ENCODE data around the gene PRCD. TPM values are rescaled to one million over a fixed set of nuclear protein-coding genes. Genes with fewer than 3 reads are reported as not detected.
A peak's percentile ranks its signal among the peaks of the same experiment; 100 is the strongest.

The PRCD gene
- total RNA-seq, 1 experiment from 2014 or later = 0.83 TPM

DNA sequence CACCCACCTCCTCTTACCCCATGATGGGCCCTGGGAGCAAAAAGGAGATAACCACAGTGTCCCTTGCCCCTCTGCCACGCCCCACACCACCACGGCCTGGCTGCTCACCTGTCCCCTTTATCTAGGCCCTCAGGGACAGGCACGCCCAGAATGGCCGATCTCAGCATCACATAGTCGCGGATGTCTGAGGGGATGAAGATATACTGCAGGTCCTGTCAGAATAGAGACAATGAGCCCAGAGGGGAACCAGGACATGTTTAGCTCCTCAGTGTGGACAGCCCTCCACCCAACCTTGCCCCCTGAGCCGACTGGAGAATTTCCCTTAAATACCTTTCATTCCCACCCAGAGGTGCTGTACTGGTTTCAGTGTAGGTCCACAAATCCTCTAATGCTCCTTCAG, 30.6 kb downstream of the PRCD start:
- H3K27me3 ChIP-seq (ENCODE audit: control insufficient read depth, insufficient read depth, low read length) = no peaks in the 10 kb centered on the region
- no peak for DNase-seq
- H3K4me3 ChIP-seq (ENCODE audit: insufficient read depth, low read depth, low read length) = no peak overlapping the region
- H3K36me3 ChIP-seq (replicated peaks; ENCODE audit: control insufficient read depth, insufficient read depth, low read length) = peaks cover 3% of the 10 kb centered on the region

DNA sequence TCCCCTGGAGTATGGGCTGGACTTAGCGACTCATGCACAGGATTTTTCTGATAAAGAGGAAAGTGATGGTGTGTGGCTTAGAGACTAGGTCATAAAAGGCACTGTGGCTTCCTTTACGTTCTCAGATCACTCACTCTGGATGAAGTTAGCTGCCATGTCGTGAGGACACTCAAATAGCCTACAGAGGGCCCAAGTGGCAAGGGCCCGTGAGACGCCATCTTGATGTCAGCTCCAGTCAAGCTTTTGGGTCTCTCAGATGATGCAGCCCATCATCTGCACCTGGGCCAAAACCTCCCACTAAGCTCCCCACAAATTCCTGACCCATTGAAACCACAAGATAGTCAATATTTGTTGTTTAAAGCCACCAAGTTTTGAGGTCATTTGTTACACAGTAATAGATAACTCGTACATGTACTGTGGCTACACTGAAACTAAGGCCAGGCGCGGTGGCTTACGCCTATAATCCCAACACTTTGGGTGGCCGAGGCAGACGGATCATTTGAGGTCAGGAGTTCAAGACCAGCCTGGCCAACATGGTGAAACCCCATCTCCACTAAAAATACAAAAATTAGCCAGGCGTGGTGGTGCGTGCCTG, 31.1 kb downstream of the PRCD start:
- Histone ChIP-seq H3K36me3 (replicated peaks; ENCODE audit: control insufficient read depth, insufficient read depth, low read length) (no peaks in the 10 kb centered on the region; the same call in 1 of the 2 replicates), H3K4me3 (ENCODE audit: insufficient read depth, low read depth, low read length) (no peak overlapping the region), H3K27me3 (ENCODE audit: control insufficient read depth, insufficient read depth, low read length) (no peaks in the 10 kb centered on the region)
- DNase-seq = no peak

DNA sequence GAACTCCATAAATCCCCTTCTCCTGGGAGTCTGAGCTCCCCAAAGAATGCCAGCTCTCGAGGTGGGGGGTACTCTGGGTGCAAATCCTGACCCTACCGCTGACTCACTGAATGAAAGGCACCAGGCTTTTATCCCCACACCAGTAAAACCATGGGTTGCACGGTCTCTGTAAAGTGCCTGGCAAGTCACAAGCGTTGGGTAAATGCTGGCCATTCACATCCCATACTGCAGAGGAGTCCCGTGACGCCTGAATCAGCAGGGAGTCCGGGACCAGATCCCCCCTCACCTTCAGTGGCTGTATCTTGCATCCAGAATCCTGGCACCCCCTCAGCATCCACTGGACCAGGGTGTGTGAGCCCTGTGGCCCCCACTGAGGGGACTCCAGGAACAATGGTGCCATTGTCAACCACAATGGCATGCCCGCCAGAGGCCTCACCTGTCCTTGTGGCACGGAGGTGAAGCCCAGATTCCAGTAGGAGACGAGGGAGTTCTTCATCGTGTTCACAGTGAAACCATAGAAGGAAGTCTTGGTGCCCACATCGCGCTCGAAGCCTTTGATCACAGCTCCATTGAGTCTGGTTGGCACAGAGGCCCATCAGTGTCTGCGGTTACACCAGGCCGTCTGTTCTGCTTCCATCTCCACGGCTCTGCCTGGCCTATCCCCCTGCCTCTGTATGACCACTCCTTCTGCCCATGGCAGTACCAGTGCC, 32.5 kb downstream of the PRCD start:
- Histone ChIP-seq H3K4me3 (ENCODE audit: insufficient read depth, low read depth, low read length) (no peak overlapping the region), H3K36me3 (replicated peaks; ENCODE audit: control insufficient read depth, insufficient read depth, low read length) (no peaks in the 10 kb centered on the region), H3K27me3 (ENCODE audit: control insufficient read depth, insufficient read depth, low read length) (no peaks in the 10 kb centered on the region)
- no peak for DNase-seq

DNA sequence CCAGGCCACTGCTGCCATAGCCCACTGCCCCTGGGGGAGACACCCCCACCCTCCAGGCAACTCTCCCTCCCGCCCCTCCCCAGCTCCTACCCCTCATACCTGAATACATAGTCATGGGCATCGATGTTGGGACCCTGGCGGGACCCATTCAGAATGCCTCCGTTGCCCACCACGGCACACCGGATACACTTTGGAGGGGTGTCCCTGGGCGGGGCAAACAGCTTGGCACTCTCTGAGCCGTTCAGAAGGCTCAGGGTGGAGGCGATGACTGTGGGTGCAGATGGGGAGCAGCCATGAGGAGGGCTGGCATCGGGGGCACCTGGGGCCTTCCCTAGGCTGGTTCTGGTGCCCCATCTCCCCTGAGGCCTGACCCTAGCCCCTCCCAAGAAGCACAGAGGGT, 33.3 kb downstream of the PRCD start:
- Histone ChIP-seq H3K36me3 (replicated peaks; ENCODE audit: control insufficient read depth, insufficient read depth, low read length) (no peaks in the 10 kb centered on the region), H3K4me3 (ENCODE audit: insufficient read depth, low read depth, low read length) (no peak overlapping the region)

DNA sequence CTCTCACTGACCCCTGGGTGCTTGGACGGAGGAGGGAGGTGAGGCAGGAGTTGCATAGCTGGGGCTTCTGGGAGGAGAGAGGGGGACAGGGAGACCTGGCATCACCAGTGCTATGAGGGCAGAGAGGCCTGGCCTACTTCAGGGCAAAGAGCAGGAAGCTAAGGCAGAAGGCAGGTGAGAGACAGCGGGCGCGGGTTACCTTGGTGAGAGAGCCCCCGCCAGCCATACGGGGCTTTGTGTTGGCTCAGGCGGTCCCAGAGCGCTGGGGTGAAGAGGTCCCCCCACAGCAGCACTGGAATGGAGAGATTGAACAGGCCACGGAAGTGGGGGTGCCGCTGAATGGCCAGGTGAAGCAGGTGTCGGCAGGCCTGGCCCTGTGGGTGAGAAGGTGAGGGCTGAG, 34.3 kb downstream of the PRCD start:
- H3K4me3 ChIP-seq (ENCODE audit: insufficient read depth, low read depth, low read length) = no peak overlapping the region
- H3K27me3 ChIP-seq (ENCODE audit: control insufficient read depth, insufficient read depth, low read length) = no peaks in the 10 kb centered on the region
- H3K36me3 ChIP-seq (replicated peaks; ENCODE audit: control insufficient read depth, insufficient read depth, low read length) = no peaks in the 10 kb centered on the region
- no peak for DNase-seq

More for the DNA sequence above, 33.3 kb downstream of the PRCD start:
- DNase-seq = no peak
- H3K27me3 ChIP-seq (ENCODE audit: control insufficient read depth, insufficient read depth, low read length) = no peaks in the 10 kb centered on the region

DNA sequence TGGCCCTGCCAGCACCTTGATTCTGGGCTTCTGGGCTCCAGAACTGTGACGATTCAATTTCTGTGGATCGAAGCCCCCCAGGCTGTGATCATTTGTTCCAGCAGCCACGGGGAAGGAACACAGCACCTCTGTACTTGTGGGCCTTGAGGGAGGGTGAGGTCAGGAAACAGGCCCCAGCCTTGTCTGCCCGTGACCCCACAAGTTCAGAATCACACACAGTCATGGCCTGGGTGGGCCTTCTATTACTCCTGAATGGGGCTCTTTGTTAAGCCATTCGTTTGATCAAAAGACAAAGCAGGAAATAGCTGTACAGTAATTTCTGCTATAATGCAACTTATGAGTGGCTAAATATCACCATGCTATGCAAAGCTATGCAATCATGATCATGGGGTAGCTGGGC, 35.7 kb downstream of the PRCD start:
- H3K36me3 ChIP-seq (replicated peaks; ENCODE audit: control insufficient read depth, insufficient read depth, low read length) = no peaks in the 10 kb centered on the region
- no peak for DNase-seq
- H3K4me3 ChIP-seq (ENCODE audit: insufficient read depth, low read depth, low read length) = no peak overlapping the region
- no peaks in the 10 kb centered on the region for H3K27me3 ChIP-seq (ENCODE audit: control insufficient read depth, insufficient read depth, low read length)

DNA sequence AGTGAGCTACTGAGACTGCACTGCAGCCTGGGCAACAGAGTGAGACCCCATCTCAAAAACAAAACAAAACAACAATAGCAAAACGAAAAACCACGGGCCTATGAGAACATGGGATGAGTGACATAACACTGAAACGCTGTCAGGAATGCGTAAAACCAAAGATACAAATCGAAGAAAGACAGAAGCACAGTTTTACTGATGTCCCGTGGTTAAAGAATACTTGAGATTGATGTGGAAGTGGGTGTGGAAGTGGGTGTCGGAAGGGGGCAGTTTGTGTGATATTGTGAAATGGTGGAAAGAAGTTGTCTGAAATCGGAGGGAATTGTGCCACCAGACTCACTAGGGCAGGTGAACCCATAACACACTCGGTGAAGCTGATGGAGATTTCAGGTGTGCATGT, 36.3 kb downstream of the PRCD start:
- H3K36me3 ChIP-seq (replicated peaks; ENCODE audit: control insufficient read depth, insufficient read depth, low read length) = no peaks in the 10 kb centered on the region
- DNase-seq = no peak
- H3K27me3 ChIP-seq (ENCODE audit: control insufficient read depth, insufficient read depth, low read length) = peaks cover 3% of the 10 kb centered on the region; the same call in 1 of the 2 replicates
- H3K4me3 ChIP-seq (ENCODE audit: insufficient read depth, low read depth, low read length) = no peak overlapping the region

DNA sequence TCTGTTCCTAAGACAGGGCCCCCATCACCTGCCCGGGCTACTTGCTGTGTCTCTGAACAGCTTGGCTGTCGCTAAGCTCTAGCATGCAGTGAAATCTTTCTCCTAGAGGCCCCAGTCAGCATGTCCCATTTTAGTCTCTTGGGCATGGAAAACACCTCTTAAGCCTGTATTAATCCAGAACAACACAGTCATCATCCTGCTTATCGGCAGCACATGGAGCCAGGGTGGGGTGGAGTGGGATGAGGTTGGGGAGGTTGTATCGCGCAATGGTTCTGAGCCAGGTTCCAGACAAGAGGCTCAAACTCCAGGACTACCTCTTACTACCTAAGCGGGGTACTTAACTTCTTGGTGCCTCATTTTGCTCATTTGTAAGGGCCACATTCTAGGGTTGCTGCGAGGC, 38.0 kb downstream of the PRCD start:
- Histone ChIP-seq H3K36me3 (replicated peaks; ENCODE audit: control insufficient read depth, insufficient read depth, low read length) (no peaks in the 10 kb centered on the region), H3K4me3 (ENCODE audit: insufficient read depth, low read depth, low read length) (no peak overlapping the region), H3K27me3 (ENCODE audit: control insufficient read depth, insufficient read depth, low read length) (peaks cover 5% of the 10 kb centered on the region; the same call in 1 of the 2 replicates)
- no peak for DNase-seq

DNA sequence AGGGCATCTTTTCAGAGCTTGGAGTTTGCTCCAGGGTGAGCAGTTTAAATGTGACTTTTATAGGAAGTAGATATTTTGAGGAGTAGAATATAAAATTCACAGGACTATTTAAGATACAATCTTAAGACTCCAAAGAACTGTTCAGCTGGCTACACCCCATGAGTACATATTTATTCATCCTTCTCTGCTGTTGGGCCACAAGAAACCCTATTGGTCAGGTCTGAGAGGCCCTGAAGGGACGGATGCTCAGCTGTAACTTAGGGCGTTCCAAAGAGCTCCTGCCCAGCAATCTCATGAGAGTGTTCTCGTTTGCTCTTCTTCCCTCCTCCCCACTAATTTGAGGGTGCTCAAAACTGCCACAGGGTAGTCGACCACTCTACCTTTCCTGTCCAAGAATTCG, 38.5 kb downstream of the PRCD start:
- Histone ChIP-seq H3K36me3 (replicated peaks; ENCODE audit: control insufficient read depth, insufficient read depth, low read length) (no peaks in the 10 kb centered on the region), H3K4me3 (ENCODE audit: insufficient read depth, low read depth, low read length) (no peak overlapping the region), H3K27me3 (ENCODE audit: control insufficient read depth, insufficient read depth, low read length) (peaks cover 5% of the 10 kb centered on the region; the same call in 1 of the 2 replicates)
- DNase-seq = no peak

DNA sequence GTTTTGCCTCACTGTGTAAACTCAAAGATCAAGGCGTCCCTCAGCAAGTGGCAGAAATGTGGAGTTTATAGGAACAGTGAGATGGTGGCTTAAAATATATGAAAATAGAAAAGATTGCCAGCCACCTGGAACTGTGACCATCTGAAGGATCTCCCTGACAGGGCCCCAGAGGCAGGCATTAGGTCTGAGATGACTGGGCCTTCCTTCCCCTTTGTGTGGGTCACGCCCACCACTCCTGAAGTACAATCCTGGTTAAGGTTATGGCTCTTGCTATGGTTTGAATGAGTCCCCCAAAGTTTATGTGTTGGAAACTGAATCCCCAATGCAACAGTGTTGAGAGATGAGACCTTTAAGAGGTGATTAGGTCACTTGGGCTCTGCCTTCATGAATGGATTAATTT, 39.4 kb downstream of the PRCD start:
- Histone ChIP-seq H3K36me3 (replicated peaks; ENCODE audit: control insufficient read depth, insufficient read depth, low read length) (no peaks in the 10 kb centered on the region), H3K27me3 (ENCODE audit: control insufficient read depth, insufficient read depth, low read length) (peaks cover 11% of the 10 kb centered on the region), H3K4me3 (ENCODE audit: insufficient read depth, low read depth, low read length) (no peak overlapping the region)
- no peak for DNase-seq

DNA sequence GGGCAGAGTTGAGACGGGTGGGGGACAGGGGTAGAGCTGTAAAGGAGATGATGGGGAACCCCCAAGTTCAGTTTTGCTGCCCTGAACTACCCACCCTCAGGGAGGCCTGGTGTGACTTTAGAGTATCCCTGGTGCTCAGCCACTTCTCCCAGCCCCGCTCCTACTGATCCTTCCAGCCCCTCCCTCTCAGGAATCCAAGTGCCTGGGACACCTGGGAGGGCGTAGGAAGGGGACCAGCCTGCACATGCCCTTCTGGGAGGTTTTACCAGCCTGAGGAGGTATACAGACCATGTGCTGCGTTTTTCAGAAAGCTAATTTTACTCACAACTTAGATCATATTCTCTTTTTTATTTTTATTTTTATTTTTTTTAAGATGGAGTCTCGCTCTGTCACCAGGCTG, 41.7 kb downstream of the PRCD start:
- no peak for DNase-seq
- H3K27me3 ChIP-seq (ENCODE audit: control insufficient read depth, insufficient read depth, low read length) = peaks cover 33% of the 10 kb centered on the region
- no peaks in the 10 kb centered on the region for H3K36me3 ChIP-seq (replicated peaks; ENCODE audit: control insufficient read depth, insufficient read depth, low read length)
- no peak overlapping the region for H3K4me3 ChIP-seq (ENCODE audit: insufficient read depth, low read depth, low read length)

DNA sequence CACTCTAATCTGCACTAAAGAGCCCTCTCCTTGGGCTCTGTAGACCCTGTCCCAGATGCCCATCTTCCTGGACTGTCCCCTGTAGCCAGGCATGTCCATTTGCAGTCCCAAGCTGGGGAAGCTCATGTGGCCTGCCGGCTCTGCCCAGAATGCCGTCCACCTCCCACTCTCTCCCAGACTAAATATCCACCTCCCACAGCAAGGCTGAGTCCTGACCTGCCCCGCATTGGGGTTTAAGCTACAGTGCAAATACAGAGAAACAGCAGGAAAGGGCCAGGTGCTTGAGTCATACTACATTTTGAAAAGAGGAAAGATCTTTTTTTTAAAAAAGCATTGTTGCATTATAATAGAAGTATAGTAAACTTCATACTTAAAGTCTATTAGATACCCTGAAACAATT, 42.8 kb downstream of the PRCD start:
- peaks cover 42% of the 10 kb centered on the region for H3K27me3 ChIP-seq (ENCODE audit: control insufficient read depth, insufficient read depth, low read length)

DNA sequence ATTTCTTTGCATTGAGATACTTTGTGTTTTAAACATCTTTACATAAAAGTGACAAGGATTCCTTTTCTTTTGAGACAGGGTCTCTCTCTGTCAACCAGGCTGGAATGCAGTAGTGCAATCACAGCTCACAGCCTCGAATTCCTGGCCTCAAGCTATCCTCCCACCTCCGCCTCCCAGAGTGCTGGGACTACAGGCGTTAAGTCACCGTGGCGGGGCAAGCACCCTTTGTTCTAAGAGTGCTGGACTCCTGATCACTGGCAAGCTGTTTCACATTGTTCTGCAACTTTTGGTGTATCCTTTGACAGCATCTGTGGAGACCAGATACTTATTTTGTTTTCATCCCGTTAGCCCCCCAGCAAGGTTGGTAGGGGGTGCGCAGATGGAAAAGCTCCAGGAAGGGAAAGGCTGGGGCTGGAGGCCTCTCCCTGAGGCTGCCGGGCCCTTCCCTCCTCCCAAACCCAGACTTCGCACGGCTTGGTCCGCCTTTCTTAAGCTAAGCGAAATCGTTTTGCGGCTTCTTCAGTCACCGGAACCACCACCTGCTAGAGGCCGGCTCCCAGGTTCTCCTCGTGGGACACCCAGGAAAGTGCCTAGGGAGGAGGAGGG, 44.7 kb downstream of the PRCD start:
- no peaks in the 10 kb centered on the region for H3K36me3 ChIP-seq (replicated peaks; ENCODE audit: control insufficient read depth, insufficient read depth, low read length)

More for the DNA sequence above, 42.8 kb downstream of the PRCD start:
- Histone ChIP-seq H3K36me3 (replicated peaks; ENCODE audit: control insufficient read depth, insufficient read depth, low read length) (no peaks in the 10 kb centered on the region), H3K4me3 (ENCODE audit: insufficient read depth, low read depth, low read length) (no peak overlapping the region)
- no peak for DNase-seq

DNA sequence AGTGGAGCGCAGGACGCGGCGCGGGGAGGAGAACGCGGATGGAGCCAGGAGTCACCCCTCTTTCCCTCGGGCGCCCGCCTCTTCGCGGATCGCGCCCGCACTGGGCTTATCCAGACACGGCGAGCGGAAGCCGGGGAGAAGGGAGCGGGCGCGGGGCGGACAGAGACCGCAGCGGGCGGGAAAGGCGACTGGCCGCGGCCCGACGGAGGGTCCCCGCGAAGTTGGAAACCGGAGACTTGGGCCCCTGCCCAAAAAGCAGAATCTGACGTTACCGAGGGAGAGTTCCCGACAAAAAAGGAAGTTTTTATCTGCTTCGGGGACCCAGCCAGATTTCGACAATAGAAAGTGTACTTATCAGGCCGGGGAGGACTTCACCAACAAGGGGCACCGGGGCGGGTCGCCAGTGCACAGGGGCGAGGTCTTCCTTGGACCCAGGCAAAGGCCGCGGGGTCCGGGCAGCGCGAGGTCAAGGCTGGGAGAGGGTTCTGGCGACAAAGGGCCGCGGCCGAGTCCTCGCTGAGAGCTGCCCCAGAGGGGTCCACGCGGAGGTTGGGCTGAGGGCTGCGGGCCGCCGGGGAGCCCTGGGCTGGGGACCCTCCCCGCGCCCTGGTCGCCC, 45.3 kb downstream of the PRCD start:
- H3K36me3 ChIP-seq (replicated peaks; ENCODE audit: control insufficient read depth, insufficient read depth, low read length) = no peaks in the 10 kb centered on the region
- H3K27me3 ChIP-seq (ENCODE audit: control insufficient read depth, insufficient read depth, low read length) = peaks cover 49% of the 10 kb centered on the region
- H3K4me3 ChIP-seq (ENCODE audit: insufficient read depth, low read depth, low read length) = peak overlapping the region; percentile 59
- DNase-seq = peak; percentile 84

More for the DNA sequence above, 44.7 kb downstream of the PRCD start:
- DNase-seq = no peak
- H3K27me3 ChIP-seq (ENCODE audit: control insufficient read depth, insufficient read depth, low read length) = peaks cover 49% of the 10 kb centered on the region
- peak overlapping the region; percentile 59 for H3K4me3 ChIP-seq (ENCODE audit: insufficient read depth, low read depth, low read length)

Measured in H7 (cell line).